H1 (cell line): ENCODE results near the gene CNOT6. TPM values are rescaled to one million over a fixed set of nuclear protein-coding genes. Genes with fewer than 3 reads are reported as not detected.
A peak's percentile ranks its signal among the peaks of the same experiment; 100 is the strongest.

ENCODE experiments used
- CTCF ChIA-PET: fragments of 300-600 bp; sonication (Branson Sonifier 250); formaldehyde crosslinking; loops from one replicate; lab custom pipeline; 2021; ENCODE audit not compliant: partially characterized antibody; lab: Charles Lee
- POLR2A ChIA-PET: fragments of 300-600 bp; sonication (Branson Sonifier 250); formaldehyde crosslinking; loops from one replicate; lab custom pipeline; 2021; ENCODE audit warnings: inconsistent platforms; ENCODE audit not compliant: partially characterized antibody; lab: Charles Lee
- DNase-seq, 2 experiments: peaks; one replicate each; pipeline versions ENCODE4 v3.0.0 to v3.0.0-alpha.2; 2010 to 2022; ENCODE audit warnings: low spot score in 2 of 2, low read depth in 1 of 2, mixed read lengths in 1 of 2
- FAIRE-seq: peaks from 2 replicates; lab custom pipeline; 2011; peaks lifted over from hg19 to GRCh38; lab: Jason Lieb, UNC
- H2AFZ ChIP-seq: 2 replicates; pipeline ENCODE4 v1.8.1; 2012; ENCODE audit warnings: low read length, inconsistent platforms
- H2AK5ac ChIP-seq: 2 replicates; pipeline ENCODE4 v1.6.1; 2013; ENCODE audit warnings: low read depth, low read length
- H2BK120ac ChIP-seq: replicated peaks from 2 replicates; pipeline ENCODE3; 2013; ENCODE audit warnings: low read depth, low read length, inconsistent platforms
- H2BK12ac ChIP-seq: 2 replicates; pipeline ENCODE4 v1.6.1; 2013; ENCODE audit warnings: low read depth, low read length
- H2BK15ac ChIP-seq: 2 replicates; pipeline ENCODE4 v1.6.1; 2013; ENCODE audit warnings: low read length
- H2BK20ac ChIP-seq: 2 replicates; pipeline ENCODE4 v1.6.1; 2013; ENCODE audit warnings: low read length
- H2BK5ac ChIP-seq: 2 replicates; pipeline ENCODE4 v1.6.1; 2013; ENCODE audit warnings: low read depth, low read length
- H3K14ac ChIP-seq: 2 replicates; pipeline ENCODE4 v1.6.1; 2013; ENCODE audit warnings: inconsistent platforms; ENCODE audit not compliant: insufficient read length
- H3K18ac ChIP-seq: 2 replicates; pipeline ENCODE4 v1.6.1; 2013; ENCODE audit warnings: low read length; ENCODE audit errors: extremely low read depth
- H3K23ac ChIP-seq: 2 replicates; pipeline ENCODE4 v1.6.1; 2013; ENCODE audit warnings: inconsistent platforms; ENCODE audit not compliant: insufficient read length
- H3K23me2 ChIP-seq: 2 replicates; pipeline ENCODE4 v1.6.1; 2013; ENCODE audit warnings: low read depth, low read length
- H3K27ac ChIP-seq: 2 replicates; pipeline ENCODE4 v1.6.1; 2011; ENCODE audit warnings: low read depth, low read length, inconsistent platforms
- H3K27me3 ChIP-seq, 4 experiments: replicated peaks in 1 of 4; 1 replicate in 1 of 4; 2 replicates in 3 of 4; pipeline versions ENCODE4 v1.6.1 to v1.8.1; 2011 to 2013; ENCODE audit warnings: low read length in 3 of 4, mild to moderate bottlenecking in 3 of 4, inconsistent platforms in 2 of 4, mixed read lengths in 2 of 4, moderate library complexity in 1 of 4; ENCODE audit not compliant: control insufficient read depth in 3 of 4, insufficient read depth in 3 of 4; ENCODE audit errors: extremely low read depth in 1 of 4
- H3K36me3 ChIP-seq, 4 experiments: 2 replicates each; pipeline versions ENCODE4 v1.6.1 to v1.8.1; 2011 to 2013; ENCODE audit warnings: mild to moderate bottlenecking in 4 of 4, low read length in 3 of 4, moderate library complexity in 2 of 4, control low read depth in 1 of 4, inconsistent platforms in 1 of 4; ENCODE audit not compliant: insufficient read depth in 4 of 4, control insufficient read depth in 2 of 4
- H3K4ac ChIP-seq: replicated peaks from 2 replicates; pipeline ENCODE3; 2013; ENCODE audit warnings: low read length, low read depth, mixed read lengths, inconsistent platforms; ENCODE audit not compliant: insufficient read length
- H3K4me1 ChIP-seq, 4 experiments: replicated peaks in 1 of 4; 1 replicate in 1 of 4; 2 replicates in 3 of 4; pipeline versions ENCODE4 v1.6.1 to v1.8.1; 2011 to 2013; ENCODE audit warnings: low read length in 3 of 4, inconsistent platforms in 2 of 4, mixed read lengths in 1 of 4; ENCODE audit not compliant: insufficient read depth in 4 of 4, control insufficient read depth in 3 of 4
- H3K4me2 ChIP-seq, 2 experiments: 2 replicates each; pipeline versions ENCODE4 v1.6.1 to v1.8.1; 2011 to 2013; ENCODE audit warnings: low read depth in 2 of 2, low read length in 2 of 2, control low read depth in 1 of 2, inconsistent platforms in 1 of 2, mild to moderate bottlenecking in 1 of 2; ENCODE audit not compliant: insufficient read depth in 1 of 2
- H3K4me3 ChIP-seq, 4 experiments: fragments of 200-600, 300-600 bp in 1 of 4; sonication (generic), shearing (Covaris generic), sonication (Bioruptor Twin) in 1 of 4; 2 replicates each; pipeline versions ENCODE4 v1.5.1 to v1.8.1; 2011 to 2016; ENCODE audit warnings: low read length in 4 of 4, low read depth in 3 of 4, control low read depth in 2 of 4, inconsistent platforms in 2 of 4, mild to moderate bottlenecking in 2 of 4, mixed read lengths in 1 of 4, moderate library complexity in 1 of 4; ENCODE audit not compliant: insufficient read depth in 2 of 4; ENCODE audit errors: extremely low read depth in 1 of 4
- H3K56ac ChIP-seq: replicated peaks from 2 replicates; pipeline ENCODE3; 2013; ENCODE audit warnings: low read depth, mild to moderate bottlenecking, mixed read lengths, low read length, inconsistent platforms; ENCODE audit not compliant: insufficient read length
- H3K79me1 ChIP-seq: 2 replicates; pipeline ENCODE4 v1.6.1; 2013; ENCODE audit warnings: low read depth, low read length, control low read depth
- H3K79me2 ChIP-seq, 2 experiments: 2 replicates each; pipeline versions ENCODE4 v1.6.1 to v1.8.1; 2012 to 2013; ENCODE audit warnings: low read length in 2 of 2, mild to moderate bottlenecking in 2 of 2, inconsistent platforms in 1 of 2; ENCODE audit not compliant: insufficient read depth in 2 of 2, control insufficient read depth in 1 of 2
- H3K9ac ChIP-seq, 4 experiments: replicated peaks in 1 of 4; 1 replicate in 1 of 4; 2 replicates in 3 of 4; pipeline versions ENCODE4 v1.6.1 to v1.8.1; 2011 to 2013; ENCODE audit warnings: low read depth in 3 of 4, low read length in 3 of 4, control low read depth in 2 of 4, mild to moderate bottlenecking in 2 of 4, moderate library complexity in 2 of 4, inconsistent platforms in 1 of 4; ENCODE audit errors: extremely low read depth in 1 of 4
- H3K9me3 ChIP-seq, 2 experiments: 2 replicates each; pipeline versions ENCODE4 v1.6.1 to v1.8.1; 2012 to 2013; ENCODE audit warnings: mild to moderate bottlenecking in 2 of 2, moderate library complexity in 2 of 2, control low read depth in 1 of 2, inconsistent platforms in 1 of 2, low read depth in 1 of 2, low read length in 1 of 2, mixed read lengths in 1 of 2; ENCODE audit not compliant: insufficient read depth in 2 of 2
- H4K20me1 ChIP-seq, 2 experiments: replicated peaks in 1 of 2; 2 replicates each; pipeline versions ENCODE3 to v1.8.1; 2011 to 2013; ENCODE audit warnings: inconsistent platforms in 2 of 2, low read length in 2 of 2, mild to moderate bottlenecking in 1 of 2; ENCODE audit not compliant: insufficient read depth in 2 of 2, control insufficient read depth in 1 of 2
- H4K5ac ChIP-seq: 2 replicates; pipeline ENCODE4 v1.6.1; 2013; ENCODE audit warnings: low read length, low read depth, mixed read lengths, inconsistent platforms; ENCODE audit not compliant: insufficient read length
- H4K8ac ChIP-seq: 2 replicates; pipeline ENCODE4 v1.8.0; 2013; ENCODE audit warnings: mild to moderate bottlenecking, moderate library complexity, low read length, inconsistent platforms; ENCODE audit not compliant: insufficient read depth; ENCODE audit errors: extremely low read depth
- H4K91ac ChIP-seq: replicated peaks from 2 replicates; pipeline ENCODE3; 2013; ENCODE audit warnings: low read length, mixed read lengths, inconsistent platforms; ENCODE audit not compliant: insufficient read length
- CEBPB ChIP-seq: IDR thresholded peaks from 2 replicates; pipeline ENCODE4 v1.6.1; 2012; ENCODE audit warnings: low read depth, low read length
- WGBS, 2 experiments: shearing (Covaris generic) in 1 of 2; methylation state at CpG; one replicate each; pipeline versions ENCODE4 v1.1.6 to v1.1.7; 2013 to 2015; ENCODE audit warnings: low lambda C conversion rate in 2 of 2, mixed read lengths in 2 of 2, inconsistent platforms in 1 of 2, low coverage in 1 of 2, missing lambda C conversion rate in 1 of 2; ENCODE audit not compliant: insufficient replicate concordance in 2 of 2, insufficient coverage in 1 of 2, insufficient read length in 1 of 2; ENCODE audit errors: extremely low coverage in 1 of 2, missing lambda C conversion rate in 1 of 2; 5-methylcytosine and 5-hydroxymethylcytosine counted together
- polyA plus RNA-seq, 7 experiments: library from polyadenylated mRNA; depleted of rRNA in 3 of 7; stranded (reverse) in 5 of 7; unstranded in 2 of 7; fragments of >200 nt in 5 of 7; fragments of 200-250 nt in 2 of 7; gene quantifications; 1 replicate in 5 of 7; 2 replicates in 1 of 7; 4 replicates in 1 of 7; pipeline versions ENCODE4 v1.2.1 to v1.2.3, GENCODE V29; 2011 to 2013; ENCODE audit warnings: missing spikeins in 2 of 7, mixed read lengths in 2 of 7
- total RNA-seq: library from RNA; stranded (reverse); fragmentation: NEBNext Ultra II Directional; extraction: Animal tissue kit (Norgen Biotek cat#: 25700); gene quantifications from 2 replicates; pipeline ENCODE4 v1.2.1, GENCODE V29; 2021

The CNOT6 gene
- total and polyA plus RNA-seq, 2 of the 8 experiments (the other 6 are each of a cell fraction or from before 2014, with no cell fraction given), result 10.7 to 45.4 TPM

DNA sequence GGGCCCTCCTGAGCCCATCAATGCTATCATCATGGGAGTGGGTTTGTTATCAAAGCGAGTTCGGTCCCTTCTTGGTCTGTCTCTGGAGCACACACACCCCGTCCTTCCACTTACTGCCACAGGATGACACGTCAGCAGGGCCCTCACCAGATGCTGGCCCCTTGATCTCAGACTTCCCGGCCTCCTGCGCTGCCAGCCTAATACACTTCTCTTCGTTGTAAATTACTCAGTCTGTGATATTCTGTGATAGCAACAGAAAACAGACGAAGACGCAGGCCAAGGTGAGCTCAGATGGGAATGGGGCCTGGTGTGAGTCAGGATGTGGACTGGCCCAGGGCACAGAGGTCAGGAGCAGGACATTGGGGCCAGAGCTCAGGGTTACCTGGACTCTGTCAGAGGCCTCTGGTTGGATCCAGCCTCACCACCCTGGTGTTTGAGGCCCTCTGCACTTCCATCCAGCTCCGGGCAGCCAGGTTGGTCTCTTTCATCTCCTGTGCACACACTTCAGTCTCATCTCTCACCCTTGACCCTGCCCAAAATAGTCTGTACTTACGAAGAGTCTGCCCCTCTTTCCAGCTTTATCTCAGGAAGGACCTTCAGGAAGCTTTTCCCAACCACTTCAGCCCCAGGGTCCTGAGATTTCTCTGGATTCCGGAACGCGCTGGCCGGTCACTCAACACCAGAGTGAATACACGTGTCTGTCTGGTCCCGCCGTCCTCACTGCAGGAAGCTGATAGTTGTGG lies 26.0 kb upstream of the CNOT6 start:
- Histone ChIP-seq H3K23ac (no peak overlapping the region), H3K4me3 (no peak overlapping the region), H3K4me1 (no peaks in the 10 kb centered on the region), H2BK12ac (peak overlapping the region; percentile 50; the same call in 1 of the 2 replicates), H2BK20ac (no peak overlapping the region), H2BK5ac (no peak overlapping the region), H3K4me2 (no peak overlapping the region), H4K8ac (no peak overlapping the region), H3K14ac (no peak overlapping the region), H3K79me2 (no peaks in the 10 kb centered on the region), H3K56ac (no peak overlapping the region), H3K18ac (no peak overlapping the region), H4K5ac (no peak overlapping the region), H2BK120ac (no peak overlapping the region), H3K36me3 (no peaks in the 10 kb centered on the region), H3K23me2 (0 out of 2 replicates have a peak, but pooled peaks cover 2% of the 10 kb centered on the region), H2AFZ (no peak overlapping the region), H3K79me1 (no peaks in the 10 kb centered on the region), H3K4ac (no peak overlapping the region), H2BK15ac (no peak overlapping the region), H3K27ac (no peak overlapping the region), H4K20me1 (no peaks in the 10 kb centered on the region), H3K9ac (no peak overlapping the region), H3K27me3 (no peaks in the 10 kb centered on the region; a peak in 1 of 7 replicates), H3K9me3 (peaks cover 5 to 9% of the 10 kb centered on the region in 2 experiments; a peak in 2 of 4 replicates), H4K91ac (no peak overlapping the region), H2AK5ac (no peak overlapping the region)
- 93% methylated on average over 18 of the region's 18 CpGs; no CpG with 5 or more reads in 1 of the 2 experiments for WGBS, 2 experiments
- ChIA-PET CTCF (interaction anchor here (0.7 to 8.9 kb wide), 6 partner anchors 10 to 175 kb away, joined by 3 to 88 read pairs (median 3); partner anchors contain the start of gene MAPK9), POLR2A (interaction anchor here (1.2 to 1.4 kb wide), 2 partner anchors 97 to 136 kb away, joined by 3 to 6 read pairs; no protein-coding TSS in a partner anchor)
- no peak for TF ChIP-seq CEBPB
- FAIRE-seq (no peak), DNase-seq (no peak)
